Urothelium cell line (cell line): ENCODE results near the gene NCOA6.

ENCODE experiments used
- DNase-seq: peaks from one replicate; pipeline ENCODE4 v3.0.0; 2011; ENCODE audit warnings: low spot score, mixed read lengths
- FAIRE-seq: peaks from 2 replicates; lab custom pipeline; 2011; peaks lifted over from hg19 to GRCh38; lab: Jason Lieb, UNC

The NCOA6 gene

DNA sequence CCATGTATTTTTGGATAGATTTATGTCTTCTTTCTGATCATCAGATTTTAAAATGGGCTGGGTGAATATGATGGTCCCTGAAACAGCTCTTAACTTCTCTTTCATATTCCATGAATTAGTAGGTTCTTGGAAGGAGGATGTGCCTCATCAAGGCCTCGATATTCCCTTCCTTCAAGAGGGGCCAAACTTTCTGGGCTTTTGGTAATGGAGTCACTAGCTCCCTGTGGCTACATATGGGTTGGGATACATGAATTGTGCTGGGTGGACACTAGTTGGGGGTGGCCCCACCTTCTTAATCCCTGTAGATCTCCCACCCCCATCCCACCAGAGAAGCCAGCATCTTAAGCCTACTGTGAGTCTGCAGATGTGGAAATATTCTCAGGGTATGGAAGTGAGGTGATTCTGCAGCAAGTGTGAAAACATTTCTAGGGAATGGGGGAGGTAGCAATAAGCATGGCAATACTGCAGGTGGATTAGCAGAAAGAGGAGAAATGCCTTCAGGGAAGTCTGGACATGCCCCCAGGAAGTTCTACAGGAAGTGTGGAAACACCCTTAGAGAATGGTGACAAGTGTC is 119.1 kb downstream of the NCOA6 start:
- DNase-seq = no peak
- no peak for FAIRE-seq

DNA sequence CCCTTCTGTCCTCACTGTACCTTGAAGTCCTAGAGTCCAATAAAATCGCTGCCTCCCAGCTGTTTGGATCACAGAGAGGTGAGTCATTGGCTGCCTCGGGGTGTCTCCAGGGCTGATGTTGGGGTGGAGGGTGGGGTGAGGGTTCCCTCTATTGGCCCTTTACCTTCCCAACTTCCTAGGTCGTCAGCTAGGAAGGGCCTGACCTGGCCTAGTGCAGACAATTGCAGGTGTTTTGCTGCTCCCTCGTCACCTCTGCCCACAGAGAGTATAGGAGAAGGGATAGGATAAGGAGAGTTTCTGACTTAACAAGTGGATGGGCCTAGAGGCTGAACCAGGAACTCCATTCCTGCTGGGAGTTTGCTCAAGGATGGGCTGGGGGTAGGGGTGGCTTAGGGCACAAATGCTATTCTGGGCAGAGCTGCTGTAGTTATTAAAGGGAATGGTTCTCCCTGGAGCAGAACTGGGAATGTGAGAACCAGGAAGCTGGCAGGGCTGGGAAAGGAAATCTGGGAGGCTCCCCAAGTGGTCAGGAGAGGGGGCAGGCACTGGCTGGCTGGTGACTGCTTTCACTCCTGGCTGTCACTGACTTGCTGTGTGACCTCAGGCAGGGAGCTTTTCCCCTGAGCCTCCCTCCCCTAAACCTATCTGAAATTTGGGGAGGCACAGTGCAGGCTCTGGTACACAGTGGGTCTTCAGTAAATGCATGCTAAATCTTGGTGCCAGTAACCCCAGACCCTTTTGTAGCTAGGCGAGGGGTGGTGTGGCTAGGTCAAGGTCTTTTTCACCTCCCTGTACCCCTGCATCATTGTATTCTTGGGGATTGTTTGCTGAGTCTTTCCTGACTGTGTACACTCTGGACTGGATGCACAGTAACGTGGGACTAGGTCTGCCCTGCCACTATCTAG is 119.8 kb downstream of the NCOA6 start:
- FAIRE-seq = no peak

DNA sequence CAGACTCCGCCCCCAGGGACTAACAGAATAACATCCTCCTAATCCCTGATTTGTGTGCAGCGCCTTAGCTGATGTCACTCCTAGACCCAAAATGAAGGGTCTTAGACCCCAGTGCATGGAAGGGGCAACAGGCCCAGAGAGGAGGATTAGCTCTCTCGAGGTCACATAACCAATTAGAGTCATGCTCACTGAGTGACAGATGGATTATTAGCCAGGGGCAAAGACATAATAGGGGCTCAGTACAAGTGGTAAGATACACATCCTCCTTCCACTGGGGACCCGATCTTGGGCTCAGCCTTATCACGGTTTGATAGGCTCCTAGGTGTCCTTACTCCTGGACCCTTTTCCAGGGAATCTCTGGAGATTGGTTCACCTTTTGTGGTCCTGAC is 120.4 kb downstream of the NCOA6 start:
- FAIRE-seq = no peak

More for the DNA sequence above, 119.8 kb downstream of the NCOA6 start:
- no peak for DNase-seq

DNA sequence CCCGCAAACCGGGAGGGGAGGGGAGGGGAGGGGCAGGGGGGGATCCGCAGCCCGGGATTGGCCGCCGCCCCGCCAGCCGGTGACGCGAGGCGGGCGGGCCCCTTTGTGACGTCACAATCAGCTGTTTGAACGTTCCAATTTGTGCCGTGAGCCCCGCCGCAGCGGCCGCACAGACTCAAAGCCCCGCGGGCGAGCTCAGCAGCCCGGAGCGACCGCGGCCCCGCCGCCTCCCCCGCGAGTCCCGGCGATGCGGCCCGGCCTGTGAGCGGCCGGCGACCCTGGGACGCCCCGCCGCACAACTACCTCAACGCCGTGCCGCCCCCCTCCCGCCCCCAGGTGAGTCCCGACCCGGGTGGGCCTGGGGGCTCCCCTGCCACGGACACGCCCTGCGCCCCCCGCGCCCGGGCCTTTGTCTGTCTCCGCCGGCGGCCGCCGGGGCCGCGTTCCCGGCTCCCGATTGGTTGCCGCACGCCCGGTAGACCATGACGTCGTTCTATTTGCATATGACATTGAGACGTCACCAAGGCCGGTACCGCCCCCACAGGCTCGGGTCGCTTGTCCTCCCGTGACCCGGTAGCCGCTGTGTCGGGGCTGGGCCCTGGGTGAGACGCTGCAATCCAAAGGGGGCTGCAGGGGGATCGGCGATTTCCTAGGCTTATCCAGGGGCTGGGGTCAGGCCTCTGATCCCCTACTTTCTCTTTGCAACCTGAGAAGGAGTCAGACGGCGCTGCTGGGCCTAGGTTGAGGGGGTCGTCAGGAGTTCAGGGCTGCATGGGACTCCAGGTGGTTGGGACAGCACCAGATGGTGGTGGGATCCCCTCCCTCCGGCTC is 121.1 kb downstream of the NCOA6 start, which contains the start of gene TP53INP2:
Gene TP53INP2 (plus strand): TSS at position 168 of the 831 bp plus-strand sequence. CDS start 4,396 bp downstream, outside the sequence.
- no peak for FAIRE-seq
- peak; percentile 91 for DNase-seq

More for the DNA sequence above, 120.4 kb downstream of the NCOA6 start:
- DNase-seq = no peak

DNA sequence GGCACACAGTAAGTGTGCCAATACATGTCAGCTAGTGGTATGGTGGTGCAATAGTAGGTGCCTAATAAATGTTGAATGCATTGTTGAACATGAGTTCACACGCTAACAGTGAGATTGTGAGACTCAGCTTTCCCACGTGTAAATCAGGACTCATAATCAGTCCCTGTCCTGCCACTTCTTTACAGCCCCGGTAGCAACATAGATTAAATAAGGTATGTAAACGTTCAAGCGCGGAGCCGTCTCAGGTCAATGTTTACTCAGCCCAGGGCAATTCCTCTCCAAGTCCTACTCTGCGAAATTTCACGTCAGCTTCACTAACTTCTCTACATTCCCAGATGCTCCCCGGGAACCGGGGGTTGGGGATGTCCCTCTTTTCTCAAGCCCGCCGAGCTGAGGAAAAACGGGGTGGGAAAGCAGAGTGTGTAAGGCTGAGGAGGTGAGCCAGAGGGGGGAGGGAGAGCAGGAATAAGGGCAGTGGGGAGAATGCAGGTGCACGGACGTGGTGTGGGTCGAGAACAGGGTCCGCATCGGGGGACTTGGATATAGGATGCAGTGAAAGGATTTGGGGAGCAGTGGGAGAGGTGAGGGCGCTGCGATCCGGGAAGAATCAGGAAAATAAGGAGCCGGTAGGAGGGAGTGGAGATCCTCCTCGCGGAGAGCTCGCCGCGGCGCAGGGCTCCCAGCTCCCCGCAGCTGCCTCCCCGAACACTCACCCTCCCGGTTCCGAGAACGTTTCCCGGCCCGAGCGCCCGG is 121.9 kb downstream of the NCOA6 start:
- peak; percentile 30 for DNase-seq
- FAIRE-seq = no peak

DNA sequence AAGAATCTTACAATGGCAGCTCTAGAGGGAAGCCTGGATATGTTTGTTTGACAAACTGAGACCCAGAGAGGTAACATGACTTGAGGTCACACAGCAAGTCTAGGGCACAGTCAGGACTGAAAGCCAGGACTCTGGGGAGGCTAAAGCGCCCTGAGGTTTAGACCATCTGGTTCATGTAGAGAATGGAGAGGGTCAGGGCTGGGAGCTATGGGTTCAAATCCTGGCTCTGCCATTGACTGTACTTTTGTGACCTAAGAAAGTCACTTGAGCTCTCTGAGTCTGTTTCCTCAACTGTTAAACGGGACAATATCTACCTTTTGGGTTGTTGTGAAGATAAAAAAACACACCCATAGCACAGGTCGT is 122.4 kb downstream of the NCOA6 start:
- no peak for FAIRE-seq
- no peak for DNase-seq

DNA sequence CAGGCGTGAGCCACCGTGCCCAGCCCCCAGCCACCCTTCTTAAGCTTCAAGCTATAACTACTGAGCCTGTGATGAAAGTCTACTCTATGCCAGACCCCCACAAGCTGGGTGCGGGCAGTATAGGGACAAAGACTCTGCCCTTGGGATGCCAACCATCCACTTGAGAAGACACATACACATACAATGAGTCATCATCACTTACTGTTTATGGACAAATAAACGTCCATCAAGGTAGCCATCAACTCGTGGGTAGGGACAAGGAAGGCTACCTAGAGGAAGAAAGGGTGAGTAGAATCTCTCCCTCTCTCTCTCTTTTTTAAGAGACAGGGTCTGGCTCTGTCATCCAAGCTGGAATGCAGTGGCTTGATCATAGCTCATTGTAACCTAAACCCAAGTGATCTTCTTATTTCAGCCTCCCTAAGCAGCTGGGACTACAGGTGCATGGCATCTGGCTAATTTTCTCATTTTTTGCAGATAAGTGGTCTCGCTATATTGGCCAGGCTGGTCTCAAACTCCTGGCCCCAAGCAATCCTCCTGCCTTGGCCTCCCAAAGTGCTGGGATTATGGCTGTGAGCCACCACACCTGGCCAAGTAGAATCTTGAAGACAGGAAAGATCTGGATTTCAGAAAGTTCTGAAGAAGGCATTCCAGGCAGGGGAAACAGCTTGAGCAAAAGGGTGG is 123.9 kb downstream of the NCOA6 start:
- FAIRE-seq (no peak), DNase-seq (peak; percentile 41)

DNA sequence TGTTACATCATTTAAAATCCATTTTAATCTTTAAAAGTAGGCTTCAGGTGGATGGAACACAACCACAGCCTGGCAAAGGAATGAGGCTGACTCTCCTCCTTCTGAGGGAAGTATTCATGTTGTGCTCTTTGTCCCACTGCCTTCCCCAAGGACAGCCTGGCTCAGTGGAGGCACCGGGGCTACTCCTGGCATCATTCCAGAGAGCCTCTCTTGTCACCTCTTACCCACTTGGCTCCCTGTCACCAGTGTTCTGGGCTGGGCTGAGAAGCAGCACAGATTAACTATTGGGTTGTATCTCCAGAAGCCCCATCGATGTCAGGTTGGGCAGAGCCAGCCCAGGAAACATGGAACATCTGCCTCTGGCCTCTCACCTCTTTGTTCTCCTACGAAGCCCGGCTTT is 132.0 kb downstream of the NCOA6 start:
- FAIRE-seq = no peak
- DNase-seq = no peak

DNA sequence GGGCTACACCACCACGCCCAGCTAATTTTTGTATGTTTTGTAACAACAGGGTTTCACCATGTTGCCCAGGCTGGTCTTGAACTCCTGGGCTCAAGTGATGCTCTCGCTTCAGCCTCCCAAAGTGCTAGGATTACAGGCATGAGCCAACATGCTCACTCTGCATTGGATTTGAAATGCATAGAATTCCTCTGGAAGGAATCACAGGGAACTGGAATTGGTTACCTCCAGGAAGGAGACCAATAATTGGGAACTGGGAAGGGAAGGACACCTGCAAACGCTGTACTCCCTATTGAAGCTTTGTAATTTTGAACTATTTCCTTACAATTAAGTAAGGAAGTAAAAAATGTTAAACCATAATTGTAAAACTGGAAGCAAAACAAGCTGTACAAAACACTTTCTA is 133.6 kb downstream of the NCOA6 start:
- no peak for DNase-seq
- no peak for FAIRE-seq

DNA sequence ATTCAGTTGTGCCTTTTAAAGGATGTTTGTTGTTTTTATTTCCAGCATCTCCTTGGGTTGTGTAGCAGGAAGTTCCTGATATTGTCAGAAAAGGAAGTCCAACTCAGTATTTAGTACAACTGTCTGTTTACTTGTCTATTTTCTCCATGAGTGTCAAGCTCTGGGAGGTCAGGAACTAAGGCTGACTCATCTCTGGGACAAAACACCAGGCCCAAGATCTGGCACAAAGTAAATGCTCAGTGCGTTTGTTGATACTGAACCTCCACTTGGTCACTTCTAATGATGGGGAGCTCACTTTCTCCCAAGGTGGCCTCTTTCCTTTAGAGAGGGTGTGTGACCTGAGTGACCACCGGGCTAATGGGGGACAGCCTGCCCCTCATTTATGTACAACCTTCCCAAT is 136.0 kb downstream of the NCOA6 start:
- DNase-seq (no peak), FAIRE-seq (no peak)

DNA sequence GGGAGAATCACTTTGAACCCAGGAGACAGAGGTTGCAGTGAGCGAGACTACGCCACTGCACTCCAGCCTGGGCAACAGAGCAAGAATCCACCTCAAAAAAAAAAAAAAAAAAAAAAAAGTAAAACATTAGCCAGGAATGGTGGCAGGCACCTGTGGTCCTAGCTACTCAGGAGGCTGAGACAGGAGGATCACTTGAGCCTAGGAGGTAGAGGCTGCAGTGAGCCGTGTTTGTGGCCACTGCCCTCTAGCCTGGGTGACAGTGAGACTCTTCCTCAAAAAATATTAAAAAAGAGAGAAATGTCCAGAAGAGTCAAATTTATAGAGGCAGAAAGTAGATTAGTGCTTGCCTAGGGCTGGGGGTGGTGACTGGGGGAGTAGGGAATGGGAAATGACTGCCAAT is 141.8 kb downstream of the NCOA6 start:
- no peak for DNase-seq
- no peak for FAIRE-seq

DNA sequence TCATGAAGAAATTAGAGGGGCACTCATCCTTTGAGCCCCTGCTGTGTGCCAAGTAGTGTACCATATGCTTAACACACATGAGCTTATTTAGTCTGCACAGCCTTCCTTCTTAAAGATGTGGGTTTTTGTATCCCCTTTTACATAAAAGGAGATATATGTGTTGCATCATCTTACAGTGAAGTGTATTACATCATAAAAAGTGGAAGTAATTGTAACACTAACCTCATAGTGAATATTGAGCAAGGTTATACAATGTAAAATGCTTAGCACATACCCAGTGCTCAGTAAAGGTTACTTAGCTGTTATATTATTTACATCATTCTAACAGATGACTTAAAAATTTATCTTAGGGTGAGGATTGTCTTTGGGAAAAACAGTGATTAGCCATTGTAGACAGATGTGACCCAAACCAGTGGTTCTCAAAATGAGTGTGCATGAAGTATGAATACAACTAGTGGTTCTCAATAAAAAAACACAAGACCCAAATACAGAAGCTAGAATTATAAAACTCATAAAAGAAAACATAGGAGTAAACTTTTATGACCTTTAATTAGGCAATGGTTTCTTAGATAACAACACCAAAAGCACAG is 144.8 kb downstream of the NCOA6 start:
- no peak for FAIRE-seq
- DNase-seq = no peak

DNA sequence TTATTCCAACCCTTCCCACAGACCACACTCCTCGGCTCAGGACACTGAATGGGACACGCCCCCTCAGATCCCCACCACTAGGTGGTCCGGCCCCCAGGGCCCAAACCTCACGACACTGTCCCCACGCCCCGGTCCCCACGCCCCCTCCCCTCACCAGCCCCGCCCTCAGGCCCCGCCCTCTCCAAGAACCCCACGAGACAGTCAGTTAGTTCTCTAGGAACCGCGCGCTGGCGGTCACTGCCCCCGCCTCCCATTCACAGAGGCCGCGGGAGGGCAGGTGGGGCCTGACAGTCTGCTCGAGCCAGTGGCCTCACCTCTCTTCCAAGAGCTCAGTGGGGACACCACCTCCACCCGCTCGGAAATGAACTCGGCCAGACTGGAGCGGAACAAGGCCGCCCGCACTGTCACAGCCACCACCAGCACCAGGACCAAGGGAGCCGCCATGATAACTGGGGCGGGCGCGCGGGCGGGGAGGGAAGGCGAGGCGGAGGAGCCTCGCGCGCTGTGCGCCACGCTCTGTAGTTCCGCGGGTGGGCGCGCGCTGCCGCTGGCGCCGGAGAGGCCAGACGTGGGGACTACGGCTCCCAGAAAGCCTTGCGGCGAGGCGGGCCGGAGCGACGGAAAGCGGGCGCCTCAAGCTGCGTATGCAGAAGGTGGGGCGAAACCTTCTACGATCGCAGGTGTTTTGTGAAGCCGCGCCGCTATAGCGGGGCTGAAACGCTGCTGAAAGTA is 148.6 kb downstream of the NCOA6 start, which contains the start of gene PIGU:
Gene PIGU (minus strand): TSS at position 451 of the 732 bp plus-strand sequence. CDS start 7 bp downstream, at position 444.
- FAIRE-seq = peak; percentile 91
- DNase-seq = peak; percentile 98

DNA sequence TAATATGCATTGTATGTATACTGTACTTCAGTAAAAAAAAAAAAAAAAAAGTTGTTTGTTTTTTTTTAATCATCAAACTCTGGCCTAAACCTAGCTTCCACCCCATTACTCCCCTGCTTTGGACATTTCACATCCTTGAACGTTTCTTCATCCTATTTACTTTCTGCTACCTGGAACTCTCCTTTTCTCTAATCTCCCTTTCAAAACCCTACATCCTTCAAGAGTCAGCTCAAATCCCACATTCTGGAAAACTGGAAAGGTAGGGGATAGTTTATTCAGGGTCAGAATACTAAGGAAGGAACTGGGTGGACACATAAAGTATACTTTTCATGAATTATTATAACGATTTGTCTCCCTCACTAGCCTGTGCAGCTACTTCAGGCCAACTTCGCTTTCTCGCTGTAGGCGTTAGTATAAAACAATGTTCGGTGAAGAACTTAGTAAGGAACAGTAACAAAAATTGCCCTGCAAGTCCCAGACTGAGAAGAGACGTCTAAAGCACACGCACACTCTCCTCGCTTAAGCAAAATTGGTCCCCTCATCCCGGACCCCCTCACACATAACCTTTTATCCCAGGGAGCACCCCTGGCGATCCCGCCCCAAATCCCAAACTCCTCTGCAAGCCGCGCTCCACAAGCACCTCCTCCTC is 149.3 kb downstream of the NCOA6 start:
- no peak for FAIRE-seq

DNA sequence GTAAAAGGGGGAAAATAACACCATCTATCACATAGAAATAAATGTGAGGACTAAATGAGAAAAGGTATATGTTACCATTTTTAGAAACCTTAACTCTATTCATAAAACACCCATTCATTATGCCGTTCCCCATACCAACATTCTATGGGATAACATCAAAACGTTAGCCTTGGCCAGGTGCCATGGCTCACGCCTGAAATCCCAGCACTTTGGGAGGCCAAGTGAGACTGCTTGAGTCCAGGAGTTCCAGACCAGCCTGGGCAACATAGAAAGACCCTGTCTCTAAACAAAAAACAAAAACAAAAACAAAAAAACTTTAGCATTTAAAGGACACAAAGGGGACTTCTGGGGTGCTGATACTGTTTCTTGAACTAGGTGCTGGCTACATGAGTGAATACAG is 149.9 kb downstream of the NCOA6 start:
- FAIRE-seq (no peak), DNase-seq (no peak)

More for the DNA sequence above, 149.3 kb downstream of the NCOA6 start:
- no peak for DNase-seq

DNA sequence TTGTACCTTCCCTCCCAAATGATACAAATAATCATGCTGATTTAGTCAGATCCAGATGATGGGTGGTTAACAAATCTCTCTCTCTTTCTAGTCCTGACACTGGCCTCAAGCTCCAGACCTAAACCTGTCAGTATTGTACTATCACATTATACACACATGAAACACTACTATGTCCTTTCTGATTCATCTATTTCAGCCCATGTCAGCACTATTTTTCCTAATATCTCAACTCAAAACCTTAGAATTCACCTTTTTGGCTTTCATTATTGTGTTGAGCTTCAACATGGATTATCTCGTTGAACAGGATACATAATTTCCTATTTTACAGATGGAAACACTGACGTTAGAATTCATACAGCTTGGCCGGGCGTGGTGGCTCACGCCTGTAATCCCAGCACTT is 152.0 kb downstream of the NCOA6 start:
- FAIRE-seq = no peak

DNA sequence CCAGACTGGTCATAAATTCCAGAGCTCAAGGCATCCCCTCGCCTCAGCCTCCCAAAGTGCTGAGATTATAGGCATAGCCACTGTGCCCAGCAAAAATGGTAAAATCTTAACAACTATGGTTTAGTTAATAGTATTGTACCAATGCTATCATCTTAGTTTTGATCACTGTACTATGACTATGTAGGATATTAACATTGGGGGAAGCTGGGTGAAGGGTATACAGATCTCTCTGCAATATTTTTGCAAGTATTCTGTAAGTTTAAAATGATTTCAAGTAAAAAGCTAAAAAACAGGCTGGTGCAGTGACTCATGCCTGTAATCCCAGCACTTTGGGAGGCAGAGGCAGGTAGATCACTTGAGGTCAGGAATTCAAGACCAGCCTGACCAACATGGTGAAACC is 156.4 kb downstream of the NCOA6 start:
- DNase-seq (no peak), FAIRE-seq (no peak)

More for the DNA sequence above, 152.0 kb downstream of the NCOA6 start:
- DNase-seq = no peak
